AG10803 (cell line): ENCODE measurements around the gene DDAH1.

ENCODE experiments used
- DNase-seq: peaks from one replicate; pipeline ENCODE4 v3.0.0; 2010; ENCODE audit warnings: low read depth
- H3K4me3 ChIP-seq: 2 replicates; pipeline ENCODE4 v1.5.1; 2011; ENCODE audit warnings: mild to moderate bottlenecking, low read length, control low read depth
- TF ChIP-seq, protein P1 (sequence below): conservative IDR thresholded peaks from 2 replicates; pipeline ENCODE4 v1.5.1; 2011; ENCODE audit warnings: mild to moderate bottlenecking, low read length, control low read depth, inconsistent platforms

Gene DDAH1

GRCh38 chr1:85462931-85463649, 1.9 kb downstream of the DDAH1 start:
- DNase-seq = no peak
- H3K4me3 ChIP-seq = peak overlapping the region; percentile 76
- TF ChIP-seq, protein P1, sequence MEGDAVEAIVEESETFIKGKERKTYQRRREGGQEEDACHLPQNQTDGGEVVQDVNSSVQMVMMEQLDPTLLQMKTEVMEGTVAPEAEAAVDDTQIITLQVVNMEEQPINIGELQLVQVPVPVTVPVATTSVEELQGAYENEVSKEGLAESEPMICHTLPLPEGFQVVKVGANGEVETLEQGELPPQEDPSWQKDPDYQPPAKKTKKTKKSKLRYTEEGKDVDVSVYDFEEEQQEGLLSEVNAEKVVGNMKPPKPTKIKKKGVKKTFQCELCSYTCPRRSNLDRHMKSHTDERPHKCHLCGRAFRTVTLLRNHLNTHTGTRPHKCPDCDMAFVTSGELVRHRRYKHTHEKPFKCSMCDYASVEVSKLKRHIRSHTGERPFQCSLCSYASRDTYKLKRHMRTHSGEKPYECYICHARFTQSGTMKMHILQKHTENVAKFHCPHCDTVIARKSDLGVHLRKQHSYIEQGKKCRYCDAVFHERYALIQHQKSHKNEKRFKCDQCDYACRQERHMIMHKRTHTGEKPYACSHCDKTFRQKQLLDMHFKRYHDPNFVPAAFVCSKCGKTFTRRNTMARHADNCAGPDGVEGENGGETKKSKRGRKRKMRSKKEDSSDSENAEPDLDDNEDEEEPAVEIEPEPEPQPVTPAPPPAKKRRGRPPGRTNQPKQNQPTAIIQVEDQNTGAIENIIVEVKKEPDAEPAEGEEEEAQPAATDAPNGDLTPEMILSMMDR = no peak

- no peak overlapping the region for H3K4me3 ChIP-seq
- TF ChIP-seq, protein P1 = no peak
- DNase-seq = peak; percentile 72
Measured at GRCh38 chr1:85461216-85461918, 3.6 kb downstream of the DDAH1 start.

DNA sequence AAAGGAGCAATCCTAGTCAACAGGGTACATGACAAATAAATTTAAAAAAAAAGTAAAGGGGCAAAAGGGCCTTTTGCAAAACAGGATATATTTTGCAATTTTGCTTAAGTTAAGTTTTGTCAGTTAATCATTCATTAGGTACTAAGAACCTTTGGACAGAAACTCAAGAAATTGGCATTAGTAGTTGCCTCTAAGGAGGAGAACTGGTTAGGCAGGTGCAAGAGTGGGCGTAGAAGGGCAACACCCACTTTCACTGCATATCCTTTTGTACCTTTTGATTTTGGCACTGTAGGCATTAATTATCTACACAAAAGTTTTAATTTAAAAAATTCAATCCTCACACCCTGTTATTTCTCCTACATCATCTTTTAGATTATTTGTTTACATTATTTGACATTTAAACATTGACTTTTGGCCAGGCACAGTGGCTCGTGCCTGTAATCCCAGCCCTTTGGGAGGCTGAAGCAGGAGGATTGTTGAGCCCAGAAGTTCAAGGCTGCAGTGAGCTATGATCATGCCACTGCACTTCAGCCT, 4.3 kb downstream of the DDAH1 start:
- no peak for DNase-seq
- TF ChIP-seq, protein P1 = no peak
- no peak overlapping the region for H3K4me3 ChIP-seq

DNA sequence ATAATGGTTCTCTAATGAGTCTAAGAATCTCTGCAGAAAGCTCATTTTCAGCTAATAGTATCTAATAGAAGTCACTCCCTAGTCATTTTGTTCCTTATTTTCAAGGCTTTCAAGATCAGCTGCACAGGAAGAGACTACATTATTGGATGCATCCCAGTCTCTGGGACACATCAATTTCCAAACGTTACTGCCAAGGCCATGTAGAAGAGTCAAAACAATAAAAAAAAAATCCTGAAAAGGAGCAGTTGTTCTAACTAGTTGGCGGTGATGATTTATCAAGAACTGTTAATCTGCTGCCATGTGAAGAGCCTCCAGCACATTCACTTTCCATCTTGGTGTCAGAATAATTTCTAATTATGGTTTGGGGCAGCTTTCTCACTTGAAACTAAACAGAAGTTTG, 5.7 kb downstream of the DDAH1 start:
- no peak overlapping the region for H3K4me3 ChIP-seq
- TF ChIP-seq, protein P1 = no peak
- no peak for DNase-seq

DNA sequence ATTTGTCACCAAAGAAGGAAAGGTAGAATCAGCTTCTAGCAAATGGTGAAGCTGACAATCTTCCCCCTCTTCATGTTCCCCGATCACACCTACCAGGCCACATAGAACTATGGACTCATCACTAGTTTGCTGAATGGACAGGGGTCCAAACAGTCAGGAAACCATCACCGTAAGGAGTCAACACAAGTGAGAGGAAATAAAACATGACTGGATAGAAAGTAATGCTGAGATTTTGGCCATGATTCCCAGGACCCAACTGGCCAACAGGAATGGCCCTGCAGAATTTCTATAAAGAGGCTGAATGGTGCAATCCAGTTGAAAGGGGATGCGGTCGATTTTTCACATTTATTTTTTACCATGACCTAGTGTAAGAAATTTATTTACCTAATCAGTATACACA, 10.7 kb downstream of the DDAH1 start:
- TF ChIP-seq, protein P1 = no peak
- no peak overlapping the region for H3K4me3 ChIP-seq
- DNase-seq = no peak

- no peak overlapping the region for H3K4me3 ChIP-seq
- TF ChIP-seq, protein P1 = no peak
- DNase-seq = peak; percentile 40
Measured at GRCh38 chr1:85453640-85454194, 11.2 kb downstream of the DDAH1 start.
